ENCODE results near the gene CTBP1. TPM values are rescaled to one million over a fixed set of nuclear protein-coding genes. Genes with fewer than 3 reads are reported as not detected.
"Not testable (repeated sequence)": the region's sequence is repeated elsewhere in the genome, so short reads cannot be mapped to it uniquely, and the experiment has no call there.

The CTBP1 gene
- total and polyA plus RNA-seq, 2 of the 8 experiments (the other 6 are each of a cell fraction or from before 2014, with no cell fraction given) = 128 to 185 TPM

GRCh38 chr4:1292703-1293011, 43.7 kb upstream of the CTBP1 start:
- not testable (repeated sequence) for H3K56ac ChIP-seq (replicated peaks; ENCODE audit: insufficient read length, low read depth, low read length); H3K36me3 ChIP-seq (ENCODE audit: control insufficient read depth in 2 of 4, insufficient read depth in 4 of 4, low read length in 3 of 4); H3K4me2 ChIP-seq (ENCODE audit: insufficient read depth in 1 of 2, low read depth in 2 of 2, low read length in 2 of 2); H3K4me3 ChIP-seq (ENCODE audit: extremely low read depth in 1 of 4, insufficient read depth in 2 of 4, low read depth in 3 of 4, low read length in 4 of 4); H3K9me3 ChIP-seq (ENCODE audit: insufficient read depth in 2 of 2, low read depth in 1 of 2, low read length in 1 of 2); FAIRE-seq; DNase-seq (ENCODE audit: low read depth in 1 of 2, low spot score in 2 of 2); H2BK120ac ChIP-seq (replicated peaks; ENCODE audit: low read depth, low read length); H2AK5ac ChIP-seq (ENCODE audit: low read depth, low read length); H2AFZ ChIP-seq (ENCODE audit: low read length); H2BK5ac ChIP-seq (ENCODE audit: low read depth, low read length); H3K23ac ChIP-seq (ENCODE audit: insufficient read length); H3K9ac ChIP-seq (replicated peaks in 1 of 4; ENCODE audit: extremely low read depth in 1 of 4, low read depth in 3 of 4, low read length in 3 of 4); H3K27ac ChIP-seq (ENCODE audit: low read depth, low read length); H2BK15ac ChIP-seq (ENCODE audit: low read length); H4K5ac ChIP-seq (ENCODE audit: insufficient read length, low read depth, low read length); H3K27me3 ChIP-seq (replicated peaks in 1 of 4; ENCODE audit: control insufficient read depth in 3 of 4, extremely low read depth in 1 of 4, insufficient read depth in 3 of 4, low read length in 3 of 4); H3K18ac ChIP-seq (ENCODE audit: extremely low read depth, low read length); H3K4ac ChIP-seq (replicated peaks; ENCODE audit: insufficient read length, low read depth, low read length); H2BK20ac ChIP-seq (ENCODE audit: low read length); H4K8ac ChIP-seq (ENCODE audit: extremely low read depth, insufficient read depth, low read length); H3K23me2 ChIP-seq (ENCODE audit: low read depth, low read length); H3K14ac ChIP-seq (ENCODE audit: insufficient read length); H4K91ac ChIP-seq (replicated peaks; ENCODE audit: insufficient read length, low read length)
- 93% methylated on average over 5 of the region's 8 CpGs; no CpG with 5 or more reads in 1 of the 2 experiments for WGBS, 2 experiments (ENCODE audit: extremely low coverage in 1 of 2, insufficient coverage in 1 of 2, insufficient read length in 1 of 2, insufficient replicate concordance in 2 of 2, low coverage in 1 of 2, low lambda C conversion rate in 2 of 2, missing lambda C conversion rate in 1 of 2)
- Histone ChIP-seq H2BK12ac (ENCODE audit: low read depth, low read length) (0 out of 2 replicates have a peak overlapping the region, but pooled peaks have one; percentile 39), H3K79me2 (ENCODE audit: control insufficient read depth in 1 of 2, insufficient read depth in 2 of 2, low read length in 2 of 2) (peaks cover 41 to 75% of the 10 kb centered on the region in 2 experiments), H3K79me1 (ENCODE audit: low read depth, low read length) (peaks cover 30% of the 10 kb centered on the region), H4K20me1 (replicated peaks in 1 of 2; ENCODE audit: control insufficient read depth in 1 of 2, insufficient read depth in 2 of 2, low read length in 2 of 2) (peaks cover 31% of the 10 kb centered on the region in 2 experiments), H3K4me1 (replicated peaks in 1 of 4; ENCODE audit: control insufficient read depth in 3 of 4, insufficient read depth in 4 of 4, low read length in 3 of 4) (peaks cover 8 to 26% (median 19%) of the 10 kb centered on the region in 4 experiments)
- ChIA-PET POLR2A (ENCODE audit: partially characterized antibody) (interaction anchor here (0.6 to 1.1 kb wide), 3 partner anchors 24 to 120 kb away, joined by 3 read pairs; no protein-coding TSS in a partner anchor), CTCF (ENCODE audit: partially characterized antibody) (interaction anchor here (1.4 to 1.5 kb wide), 2 partner anchors 25 to 63 kb away, joined by 3 to 4 read pairs; no protein-coding TSS in a partner anchor)
